DOHH2 (cell line): ENCODE results near the gene OLFML2A.

ENCODE experiments used
- H3F3A ChIP-seq: fragments of 200-600 bp; sonication (generic), shearing (Covaris generic); 2 replicates; pipeline ENCODE4 v1.6.0; 2016; ENCODE audit warnings: antibody characterized with exemption, mild to moderate bottlenecking; ENCODE audit not compliant: control insufficient read depth, insufficient read depth
- H3K27ac ChIP-seq: fragments of 200-600 bp; sonication (generic); 2 replicates; pipeline ENCODE4 v1.5.1; 2014; ENCODE audit warnings: low read depth, mild to moderate bottlenecking, low read length, moderate library complexity
- H3K27me3 ChIP-seq: fragments of 200-600 bp; sonication (generic); 2 replicates; pipeline ENCODE4 v1.6.1; 2014; ENCODE audit warnings: mild to moderate bottlenecking, low read length, mixed read lengths; ENCODE audit not compliant: control insufficient read depth
- H3K36me3 ChIP-seq: fragments of 200-600 bp; sonication (generic); 2 replicates; pipeline ENCODE4 v1.6.1; 2014; ENCODE audit warnings: mild to moderate bottlenecking, low read length, moderate library complexity, mixed read lengths; ENCODE audit not compliant: control insufficient read depth
- H3K4me1 ChIP-seq: fragments of 200-600 bp; sonication (generic); 2 replicates; pipeline ENCODE4 v1.6.1; 2014; ENCODE audit warnings: mild to moderate bottlenecking, low read length, mixed read lengths; ENCODE audit not compliant: control insufficient read depth
- H3K4me2 ChIP-seq: fragments of 200-600 bp; sonication (generic); 2 replicates; pipeline ENCODE4 v1.6.0; 2014; ENCODE audit warnings: mild to moderate bottlenecking, low read length, moderate library complexity
- H3K4me3 ChIP-seq: fragments of 200-600 bp; sonication (generic); 2 replicates; pipeline ENCODE4 v1.5.1; 2014; ENCODE audit warnings: mild to moderate bottlenecking, low read length, mixed read lengths
- H3K79me2 ChIP-seq: fragments of 200-600 bp; sonication (generic); 2 replicates; pipeline ENCODE4 v1.6.1; 2014; ENCODE audit warnings: mild to moderate bottlenecking, low read length, mixed read lengths; ENCODE audit not compliant: control insufficient read depth
- H3K9me2 ChIP-seq: fragments of 200-600 bp; sonication (generic); replicated peaks from 2 replicates; pipeline ENCODE4 v1.6.1; 2014; ENCODE audit warnings: mild to moderate bottlenecking, low read length, mixed read lengths; ENCODE audit not compliant: control insufficient read depth
- H3K9me3 ChIP-seq: fragments of 200-600 bp; sonication (generic); 2 replicates; pipeline ENCODE4 v1.6.1; 2014; ENCODE audit warnings: antibody characterized with exemption, low read length, mixed read lengths; ENCODE audit not compliant: control insufficient read depth, insufficient read depth
- H4K20me1 ChIP-seq: fragments of 200-600 bp; sonication (generic); 2 replicates; pipeline ENCODE4 v1.6.0; 2014; ENCODE audit warnings: low read depth, mild to moderate bottlenecking, antibody characterized with exemption, low read length, moderate library complexity; ENCODE audit not compliant: control insufficient read depth, insufficient read depth
- EZH2phosphoT487 ChIP-seq: fragments of 200-600 bp; sonication (generic); IDR thresholded peaks from 2 replicates; pipeline ENCODE4 v1.6.1; 2017; ENCODE audit warnings: borderline replicate concordance, mild to moderate bottlenecking, antibody characterized with exemption, low read length, moderate library complexity, mixed read lengths
- TF ChIP-seq, protein P1 (sequence below): fragments of 200-600 bp; sonication (generic); IDR thresholded peaks from one replicate; pipeline ENCODE4 v1.5.1; 2014; ENCODE audit warnings: antibody characterized with exemption, mild to moderate bottlenecking, low read depth, low read length; ENCODE audit not compliant: poor library complexity, severe bottlenecking

OLFML2A gene

DNA sequence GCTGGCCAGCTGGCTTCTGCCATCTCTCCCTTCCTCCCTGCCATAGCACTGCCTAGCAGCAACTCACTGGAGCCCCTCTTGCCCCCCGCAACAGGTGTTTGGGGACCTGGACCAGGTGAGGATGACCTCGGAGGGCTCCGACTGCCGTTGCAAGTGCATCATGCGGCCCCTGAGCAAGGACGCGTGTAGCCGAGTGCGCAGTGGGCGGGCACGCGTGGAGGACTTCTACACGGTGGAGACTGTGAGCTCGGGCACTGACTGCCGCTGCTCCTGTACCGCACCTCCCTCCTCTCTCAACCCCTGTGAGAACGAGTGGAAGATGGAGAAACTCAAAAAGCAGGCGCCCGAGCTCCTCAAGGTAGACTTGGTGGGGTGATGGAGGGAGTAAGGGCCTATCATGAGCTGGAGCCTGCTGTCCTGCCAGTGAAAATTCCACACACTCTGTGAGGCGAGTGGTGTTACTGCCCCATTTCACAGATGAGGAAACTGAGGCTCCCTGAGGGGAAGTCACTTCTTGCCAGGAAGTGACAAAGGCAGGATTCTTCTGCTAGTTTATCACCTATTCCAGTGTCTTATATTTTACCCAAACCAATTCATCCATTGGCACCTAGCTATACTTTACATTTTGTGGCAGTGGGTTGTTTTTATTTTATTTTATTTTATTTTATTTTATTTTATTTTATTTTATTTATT is 10.1 kb downstream of the OLFML2A start:
- Histone ChIP-seq H3K27ac (no peak overlapping the region), H3K9me3 (no peaks in the 10 kb centered on the region), H3K79me2 (no peaks in the 10 kb centered on the region), H3K4me1 (no peaks in the 10 kb centered on the region), H3K27me3 (peaks cover 6% of the 10 kb centered on the region; the same call in 1 of the 2 replicates), H3K9me2 (no peaks in the 10 kb centered on the region), H3F3A (no peaks in the 10 kb centered on the region), H3K36me3 (no peaks in the 10 kb centered on the region), H4K20me1 (no peaks in the 10 kb centered on the region), H3K4me3 (no peak overlapping the region), H3K4me2 (no peak overlapping the region)
- no peak for TF ChIP-seq EZH2phosphoT487
- TF ChIP-seq, protein P1, sequence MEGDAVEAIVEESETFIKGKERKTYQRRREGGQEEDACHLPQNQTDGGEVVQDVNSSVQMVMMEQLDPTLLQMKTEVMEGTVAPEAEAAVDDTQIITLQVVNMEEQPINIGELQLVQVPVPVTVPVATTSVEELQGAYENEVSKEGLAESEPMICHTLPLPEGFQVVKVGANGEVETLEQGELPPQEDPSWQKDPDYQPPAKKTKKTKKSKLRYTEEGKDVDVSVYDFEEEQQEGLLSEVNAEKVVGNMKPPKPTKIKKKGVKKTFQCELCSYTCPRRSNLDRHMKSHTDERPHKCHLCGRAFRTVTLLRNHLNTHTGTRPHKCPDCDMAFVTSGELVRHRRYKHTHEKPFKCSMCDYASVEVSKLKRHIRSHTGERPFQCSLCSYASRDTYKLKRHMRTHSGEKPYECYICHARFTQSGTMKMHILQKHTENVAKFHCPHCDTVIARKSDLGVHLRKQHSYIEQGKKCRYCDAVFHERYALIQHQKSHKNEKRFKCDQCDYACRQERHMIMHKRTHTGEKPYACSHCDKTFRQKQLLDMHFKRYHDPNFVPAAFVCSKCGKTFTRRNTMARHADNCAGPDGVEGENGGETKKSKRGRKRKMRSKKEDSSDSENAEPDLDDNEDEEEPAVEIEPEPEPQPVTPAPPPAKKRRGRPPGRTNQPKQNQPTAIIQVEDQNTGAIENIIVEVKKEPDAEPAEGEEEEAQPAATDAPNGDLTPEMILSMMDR = no peak

DNA sequence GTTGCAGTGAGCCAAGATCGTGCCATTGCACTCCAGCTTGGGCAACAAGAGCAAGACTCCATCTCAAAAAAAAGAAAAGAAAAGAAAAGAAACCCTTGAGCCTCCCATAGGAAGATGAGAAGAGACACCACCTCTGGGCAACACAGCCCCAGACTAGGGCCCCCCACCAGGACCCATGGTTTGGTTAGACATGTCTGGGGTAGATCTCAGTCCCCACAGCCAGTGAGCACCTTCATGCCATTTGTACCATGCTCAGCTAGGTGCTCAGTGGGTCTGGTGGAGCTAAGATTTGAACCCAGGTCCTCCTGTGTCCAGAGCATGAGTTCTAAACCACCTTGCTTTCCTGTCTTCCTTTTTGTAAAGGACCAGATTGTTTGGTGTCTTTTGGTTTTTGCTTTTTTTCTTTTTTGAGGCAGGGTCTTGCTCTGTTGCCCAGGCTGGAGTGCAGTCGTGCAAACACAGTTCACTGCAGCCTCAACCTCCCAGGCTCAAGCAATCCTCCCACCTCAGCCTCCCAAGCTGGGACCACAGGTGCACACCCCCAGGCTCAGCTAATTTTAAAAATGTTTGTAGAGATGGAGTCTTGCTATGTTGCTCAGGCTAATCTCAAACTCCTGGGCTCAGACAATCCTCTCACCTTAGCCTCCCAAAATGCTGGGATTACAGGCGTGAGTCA is 11.7 kb downstream of the OLFML2A start:
- no peaks in the 10 kb centered on the region for H4K20me1 ChIP-seq
- H3K4me3 ChIP-seq = no peak overlapping the region
- H3K9me3 ChIP-seq = no peaks in the 10 kb centered on the region
- H3K4me2 ChIP-seq = no peak overlapping the region
- no peaks in the 10 kb centered on the region for H3F3A ChIP-seq
- H3K36me3 ChIP-seq = no peaks in the 10 kb centered on the region
- no peaks in the 10 kb centered on the region for H3K4me1 ChIP-seq
- no peak overlapping the region for H3K27ac ChIP-seq
- no peak for TF ChIP-seq EZH2phosphoT487
- no peaks in the 10 kb centered on the region for H3K9me2 ChIP-seq
- H3K79me2 ChIP-seq = no peaks in the 10 kb centered on the region
- H3K27me3 ChIP-seq = peaks cover 11% of the 10 kb centered on the region; the same call in 1 of the 2 replicates

DNA sequence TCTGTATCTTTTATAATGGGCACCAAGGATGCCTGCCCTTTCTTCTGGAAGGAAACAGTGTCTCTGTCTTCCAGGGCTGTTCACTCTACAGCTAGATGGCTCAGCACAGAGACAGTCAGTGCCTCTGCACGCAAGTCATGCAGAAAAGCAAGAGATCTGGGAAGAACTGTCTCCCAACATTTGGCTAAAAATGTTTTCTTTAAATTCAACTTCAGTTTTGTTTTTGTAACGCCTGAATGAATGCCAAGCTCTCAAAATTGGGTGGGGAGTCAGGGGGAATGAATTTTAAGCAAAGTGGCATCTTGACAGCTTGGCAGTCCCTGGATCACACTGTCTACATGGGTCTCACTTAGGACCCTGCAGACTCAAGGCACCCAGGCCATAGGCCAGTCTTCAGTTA is 12.6 kb downstream of the OLFML2A start:
- no peaks in the 10 kb centered on the region for H4K20me1 ChIP-seq
- no peaks in the 10 kb centered on the region for H3K79me2 ChIP-seq
- H3K36me3 ChIP-seq = no peaks in the 10 kb centered on the region
- no peak overlapping the region for H3K4me2 ChIP-seq
- no peak overlapping the region for H3K4me3 ChIP-seq
- H3K9me2 ChIP-seq = no peaks in the 10 kb centered on the region
- TF ChIP-seq, protein P1 = no peak
- TF ChIP-seq EZH2phosphoT487 = no peak
- no peaks in the 10 kb centered on the region for H3F3A ChIP-seq
- no peaks in the 10 kb centered on the region for H3K9me3 ChIP-seq
- no peak overlapping the region for H3K27ac ChIP-seq
- no peaks in the 10 kb centered on the region for H3K4me1 ChIP-seq
- H3K27me3 ChIP-seq = peaks cover 13% of the 10 kb centered on the region; the same call in 1 of the 2 replicates

DNA sequence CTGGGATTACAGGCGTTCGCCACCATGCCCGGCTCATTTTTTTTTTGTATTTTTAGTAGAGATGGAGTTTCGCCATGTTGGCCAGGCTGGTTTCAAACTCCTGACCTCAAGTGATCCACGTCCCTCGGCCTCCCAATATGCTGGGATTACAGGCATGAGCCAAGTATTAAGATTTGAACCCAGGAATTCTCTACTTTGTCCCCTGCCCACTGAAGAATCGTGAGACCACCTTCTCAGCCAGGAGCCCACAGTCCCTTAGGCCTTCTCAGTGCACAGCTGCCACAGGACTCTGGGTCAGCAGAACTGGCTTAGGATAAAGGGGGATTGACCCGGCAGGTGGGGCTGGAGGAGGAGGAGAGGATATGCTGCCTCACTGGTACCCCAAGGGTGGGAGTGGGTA is 13.4 kb downstream of the OLFML2A start:
- H3K9me2 ChIP-seq = no peaks in the 10 kb centered on the region

More for the DNA sequence above, 13.4 kb downstream of the OLFML2A start:
- Histone ChIP-seq H3K4me1 (no peaks in the 10 kb centered on the region), H3K9me3 (no peaks in the 10 kb centered on the region), H3K27me3 (peaks cover 13% of the 10 kb centered on the region; the same call in 1 of the 2 replicates), H3K36me3 (no peaks in the 10 kb centered on the region), H4K20me1 (no peaks in the 10 kb centered on the region), H3K27ac (no peak overlapping the region), H3F3A (no peaks in the 10 kb centered on the region), H3K4me3 (no peak overlapping the region), H3K79me2 (no peaks in the 10 kb centered on the region), H3K4me2 (no peak overlapping the region)
- TF ChIP-seq, protein P1 = no peak
- TF ChIP-seq EZH2phosphoT487 = no peak
